Astrocyte of the cerebellum (primary cell): ENCODE data around the gene ENGASE.

Experiments used
- DNase-seq: peaks from one replicate; pipeline ENCODE4 v3.0.0-alpha.2; 2011; ENCODE audit warnings: low read depth
- H3K4me3 ChIP-seq: 2 replicates; pipeline ENCODE4 v1.5.1; 2011; ENCODE audit warnings: mild to moderate bottlenecking, low read depth, low read length, moderate library complexity
- CTCF ChIP-seq: IDR thresholded peaks from 2 replicates; pipeline ENCODE4 v1.5.1; 2012; ENCODE audit warnings: low read length, low read depth, moderate library complexity, mild to moderate bottlenecking; ENCODE audit errors: missing control alignments
- in situ Hi-C: cut with HindIII; loops from 2 replicates; pipeline ENCODE4 v1.10.0; 2017; ENCODE audit warnings: low sequenced_read_pairs

The ENGASE gene

DNA sequence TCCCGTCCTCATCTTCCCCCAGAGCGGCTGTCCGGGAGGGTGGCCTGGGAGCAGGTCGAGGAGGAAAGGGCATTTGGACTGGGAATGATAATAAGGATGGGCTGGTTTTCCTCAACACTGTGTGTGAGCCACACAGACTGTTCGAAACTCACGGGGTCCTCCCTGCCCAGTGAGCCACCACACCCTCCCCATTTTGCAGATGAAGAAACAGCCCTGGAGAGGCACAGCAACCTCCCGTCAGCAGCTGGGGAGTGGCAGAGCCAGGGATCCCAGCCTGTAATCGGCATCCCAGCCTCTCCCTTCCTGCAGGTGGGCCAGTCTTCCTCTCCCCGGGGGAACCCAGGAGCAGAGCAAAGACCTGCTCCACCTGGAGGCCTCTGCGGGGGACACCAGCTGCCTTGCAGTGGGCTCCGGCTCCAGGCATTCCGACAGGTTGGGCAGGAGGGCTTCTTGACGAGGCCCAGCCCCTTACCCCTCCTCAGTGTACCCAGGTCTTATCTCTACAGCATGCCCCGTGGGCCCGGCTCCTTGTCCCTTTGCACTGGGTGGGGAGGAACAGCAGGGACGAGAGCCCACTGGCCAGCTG is 23.8 kb downstream of the ENGASE start:
- DNase-seq, result no peak
- in situ Hi-C loops, result no loop called here
- H3K4me3 ChIP-seq, result no peak overlapping the region
- TF ChIP-seq CTCF, result no peak

DNA sequence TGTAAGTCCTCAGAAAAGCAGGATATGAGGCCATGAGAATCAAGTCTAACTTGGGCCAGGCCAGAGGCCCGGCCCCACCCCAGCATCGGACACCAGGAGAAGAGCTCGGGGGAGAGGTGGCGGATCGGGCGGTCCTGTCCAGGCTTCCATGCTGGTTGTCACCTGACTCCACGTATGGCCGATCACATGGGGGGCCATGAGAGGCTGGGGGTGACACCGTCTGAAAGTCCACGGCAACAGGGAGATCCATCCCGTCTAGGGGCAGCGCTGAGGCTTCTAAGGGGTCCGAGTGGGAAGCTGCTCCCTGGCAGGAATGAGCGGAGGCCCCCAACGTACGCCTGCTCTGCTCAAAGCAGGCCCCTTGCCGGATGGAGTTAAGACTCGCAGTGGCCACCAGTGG is 25.8 kb downstream of the ENGASE start:
- in situ Hi-C loops, result no loop called here
- H3K4me3 ChIP-seq, result no peak overlapping the region
- no peak for TF ChIP-seq CTCF
- DNase-seq, result no peak

- no peak for DNase-seq
- in situ Hi-C loops, result no loop called here
Observed at GRCh38 chr17:79101111-79101673, 26.6 kb downstream of the ENGASE start.

GRCh38 chr17:79102214-79102613 is 27.6 kb downstream of the ENGASE start:
- no peak for DNase-seq
- no peak for TF ChIP-seq CTCF
- in situ Hi-C loops, result no loop called here
- no peak overlapping the region for H3K4me3 ChIP-seq

More at GRCh38 chr17:79101111-79101673, 26.6 kb downstream of the ENGASE start:
- H3K4me3 ChIP-seq, result no peak overlapping the region
- TF ChIP-seq CTCF, result no peak

DNA sequence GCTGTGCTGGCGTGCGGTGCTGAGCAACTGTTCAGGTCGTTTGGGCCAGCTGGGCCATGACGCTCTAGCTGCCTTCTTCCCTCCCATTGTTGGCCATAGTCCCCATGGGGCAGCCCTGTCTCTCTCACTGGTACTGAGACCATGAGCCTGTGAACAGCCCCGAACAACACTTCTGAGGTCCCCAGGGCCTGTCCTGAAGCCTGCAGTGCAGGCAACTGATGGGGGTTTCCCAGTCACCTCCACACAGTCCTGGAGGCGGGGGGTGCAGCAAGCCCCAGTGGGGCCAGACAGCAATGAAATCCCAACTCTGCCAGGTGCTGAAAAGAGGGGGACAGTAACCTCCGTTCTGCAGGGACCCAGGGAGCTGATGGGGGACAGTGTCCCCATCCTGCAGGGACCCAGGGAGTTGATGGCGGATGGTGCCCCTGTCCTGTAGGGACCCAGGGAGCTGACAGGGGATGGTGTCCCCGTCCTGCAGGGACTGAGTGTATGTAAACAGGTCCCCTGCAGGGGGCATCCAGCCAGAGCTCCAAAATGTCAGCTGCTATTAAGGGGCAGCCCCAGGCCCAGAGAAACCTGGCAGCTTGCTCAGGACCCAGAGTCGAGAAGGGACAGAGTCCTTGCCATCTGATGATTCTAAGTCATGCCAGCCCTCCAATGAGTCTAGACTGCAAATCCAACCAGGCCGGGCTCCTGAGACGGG is 30.4 kb downstream of the ENGASE start:
- no peak for DNase-seq
- no peak for TF ChIP-seq CTCF
- in situ Hi-C loops, result no loop called here
- no peak overlapping the region for H3K4me3 ChIP-seq

DNA sequence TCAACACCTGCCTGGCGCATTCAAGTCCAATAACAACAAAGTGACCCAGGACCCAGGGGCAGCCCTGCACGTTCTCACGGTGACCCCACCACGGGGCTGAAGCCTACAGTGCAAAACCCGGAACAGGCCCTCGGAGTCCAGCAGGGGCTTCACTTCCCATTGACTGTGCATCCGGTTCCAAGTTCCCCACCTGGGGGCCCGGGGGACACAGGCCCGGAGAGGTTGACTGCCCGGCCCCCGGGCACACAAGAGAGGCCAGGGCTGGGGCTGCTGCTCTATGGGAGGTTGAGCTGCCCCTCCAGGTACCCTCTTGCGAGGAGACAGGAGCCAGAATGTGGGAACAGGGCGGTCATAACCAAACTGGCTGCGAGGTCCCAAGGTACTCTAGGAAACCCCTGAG is 31.3 kb downstream of the ENGASE start:
- no peak overlapping the region for H3K4me3 ChIP-seq
- in situ Hi-C loops, result no loop called here
- no peak for DNase-seq
- TF ChIP-seq CTCF, result no peak
